Aorta (tissue), 5 donors: ENCODE results near the gene AAMP. TPM values are rescaled to one million over a fixed set of nuclear protein-coding genes. Genes with fewer than 3 reads are reported as not detected.

ENCODE experiments used
- ATAC-seq: fragments of 200-7000 bp; cut with Tn5 transposase; one replicate; pipeline ENCODE4 v1.9.1; 2022; ENCODE audit warnings: moderate library complexity; ENCODE audit not compliant: low FRiP score
- DNase-seq, 2 donors: peaks; one replicate each; pipeline ENCODE4 v3.0.0-alpha.2; 2020
- H3K27ac ChIP-seq, 2 donors: one replicate each; pipeline ENCODE4 v1.5.1; 2013; ENCODE audit warnings: low read length in 2 of 2, mild to moderate bottlenecking in 2 of 2, moderate library complexity in 2 of 2, control low read depth in 1 of 2, inconsistent platforms in 1 of 2, low read depth in 1 of 2
- H3K27me3 ChIP-seq, 2 donors: one replicate each; pipeline ENCODE4 v1.6.1; 2013; ENCODE audit warnings: control low read depth in 1 of 2, low read length in 1 of 2, mild to moderate bottlenecking in 1 of 2, moderate library complexity in 1 of 2; ENCODE audit not compliant: insufficient read depth in 2 of 2, control insufficient read depth in 1 of 2
- H3K36me3 ChIP-seq, 2 donors: one replicate each; pipeline ENCODE4 v1.6.1; 2013; ENCODE audit warnings: control low read depth in 1 of 2, low read length in 1 of 2, mild to moderate bottlenecking in 1 of 2; ENCODE audit not compliant: insufficient read depth in 2 of 2, control insufficient read depth in 1 of 2
- H3K4me1 ChIP-seq, 2 donors: one replicate each; pipeline ENCODE4 v1.6.1; 2013; ENCODE audit warnings: low read length in 2 of 2, control low read depth in 1 of 2, mild to moderate bottlenecking in 1 of 2, moderate library complexity in 1 of 2; ENCODE audit not compliant: insufficient read depth in 2 of 2, control insufficient read depth in 1 of 2
- H3K4me3 ChIP-seq, 2 donors: one replicate each; pipeline ENCODE4 v1.5.1; 2013; ENCODE audit warnings: low read length in 2 of 2, control low read depth in 1 of 2, mild to moderate bottlenecking in 1 of 2
- H3K9me3 ChIP-seq: one replicate; pipeline ENCODE4 v1.6.1; 2013; ENCODE audit warnings: mild to moderate bottlenecking, low read length; ENCODE audit not compliant: control insufficient read depth
- WGBS, 2 donors: extraction: QIAGEN DNeasy Blood & Tissue Kit; methylation state at CpG; one replicate each; pipeline ENCODE4 v1.1.7; 2013; 5-methylcytosine and 5-hydroxymethylcytosine counted together
- intact Hi-C, 2 donors: fragments of 100-400 bp; cut with DNase I; formaldehyde crosslinking; loops; one replicate each; pipeline versions ENCODE4 v1.14.2 to v1.15.0; 2022
- polyA plus RNA-seq, 2 donors: library from polyadenylated mRNA; stranded (reverse); fragments of 200-250 nt; gene quantifications; one replicate each; pipeline ENCODE4 v1.2.3, GENCODE V29; 2013
- total RNA-seq, 2 donors: library from RNA; stranded (reverse); fragmentation: NEBNext Ultra II Directional; extraction: Animal tissue kit (Norgen Biotek cat#: 25700); gene quantifications; one replicate each; pipeline ENCODE4 v1.2.1, GENCODE V29; 2021
- donor health status: healthy with polysubstance abuse.
- donor health status: Bipolar disorder and iron deficiency.
- donor health status: DM: no; HTN: no; CAD: no.
- donor health status: DM: no; HTN: no; CAD: no.
- donor health status: DM: yes; HTN: yes; CAD: no.

The AAMP gene
- total and polyA plus RNA-seq, 4 donors = 50.8 to 80.9 (median 57.0) TPM

DNA sequence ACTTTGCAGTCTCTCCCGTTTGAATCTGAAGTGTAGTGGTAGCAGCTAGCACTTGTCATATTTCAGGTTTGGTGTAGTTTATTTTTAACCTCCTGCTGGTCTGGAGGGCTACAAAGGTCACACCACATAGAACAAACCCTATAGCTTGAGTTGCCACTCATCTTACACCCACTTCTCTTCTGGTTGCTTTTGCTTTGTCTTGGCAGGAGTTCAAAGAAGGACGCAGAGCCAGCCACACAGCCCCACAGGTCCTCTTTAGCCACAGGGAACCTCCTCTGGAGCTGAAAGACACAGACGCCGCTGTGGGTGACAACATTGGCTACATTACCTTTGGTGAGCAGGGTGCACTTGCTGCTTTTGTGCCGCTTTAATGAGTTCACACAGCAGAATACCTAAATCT lies 24.7 kb downstream of the AAMP start:
- no peaks in the 10 kb centered on the region for H3K27me3 ChIP-seq
- H3K4me3 ChIP-seq = no peak overlapping the region
- ATAC-seq (no peak), DNase-seq (no peak)
- 71 to 72% methylated on average over 5 of the region's 5 CpGs for WGBS, 2 donors
- H3K36me3 ChIP-seq = peaks cover 15 to 26% of the 10 kb centered on the region in 2 donors
- H3K4me1 ChIP-seq = peaks cover 0 to 4% of the 10 kb centered on the region in 2 donors
- intact Hi-C loops = no loop called here
- H3K27ac ChIP-seq = no peak overlapping the region
- no peaks in the 10 kb centered on the region for H3K9me3 ChIP-seq

DNA sequence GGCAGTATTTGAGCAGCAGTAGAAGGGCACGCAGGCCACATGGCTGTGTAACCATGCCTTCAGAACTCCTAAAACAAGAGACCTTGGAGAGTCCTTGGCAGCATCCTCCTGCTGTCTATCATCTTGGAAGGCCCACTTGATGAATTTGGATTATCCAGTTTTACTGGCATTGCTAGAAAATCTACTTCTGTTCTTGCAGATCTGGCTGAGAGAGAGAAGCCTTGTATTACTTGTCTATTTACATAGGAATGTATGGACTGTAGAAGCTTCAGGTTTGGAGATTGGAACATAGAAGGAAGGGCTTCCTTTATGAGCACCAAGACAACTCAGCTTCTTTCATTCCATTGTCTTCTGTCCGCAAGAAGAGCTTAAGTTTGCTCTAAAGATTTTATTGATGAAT lies 25.3 kb downstream of the AAMP start:
- Histone ChIP-seq H3K9me3 (no peaks in the 10 kb centered on the region), H3K4me1 (peaks cover 0 to 4% of the 10 kb centered on the region in 2 donors), H3K4me3 (no peak overlapping the region), H3K36me3 (peaks cover 16 to 22% of the 10 kb centered on the region in 2 donors), H3K27me3 (no peaks in the 10 kb centered on the region), H3K27ac (no peak overlapping the region)
- DNase-seq (no peak), ATAC-seq (no peak)
- intact Hi-C loops = no loop called here
- 94 to 97% methylated on average over 2 of the region's 2 CpGs for WGBS, 2 donors

DNA sequence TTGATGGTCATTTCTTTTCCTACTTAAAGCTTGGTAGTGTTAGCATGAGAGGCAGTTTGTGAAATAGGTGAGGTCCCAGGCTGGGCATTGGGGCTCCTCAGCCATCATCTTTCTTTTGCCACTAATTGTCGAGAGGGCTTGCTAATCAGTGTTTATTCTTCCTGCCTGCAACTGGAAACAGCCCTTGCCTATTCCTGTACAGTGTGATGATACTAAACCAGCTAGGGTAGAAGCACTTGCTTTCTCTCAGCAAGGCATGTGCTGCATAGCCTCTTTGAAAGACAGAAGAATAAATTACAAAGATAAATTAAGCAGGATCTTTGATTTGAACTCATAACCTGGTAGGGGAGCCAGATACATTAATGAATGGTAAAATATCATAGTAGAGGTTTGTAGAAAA lies 25.7 kb downstream of the AAMP start:
- WGBS, 2 donors = 70 to 74% methylated on average over 1 of the region's 1 CpG
- no peak for ATAC-seq
- Histone ChIP-seq H3K27ac (no peak overlapping the region), H3K4me3 (no peak overlapping the region), H3K9me3 (no peaks in the 10 kb centered on the region), H3K36me3 (peaks cover 17 to 20% of the 10 kb centered on the region in 2 donors), H3K27me3 (no peaks in the 10 kb centered on the region), H3K4me1 (peaks cover 0 to 4% of the 10 kb centered on the region in 2 donors)
- no peak for DNase-seq
- intact Hi-C loops = no loop called here

DNA sequence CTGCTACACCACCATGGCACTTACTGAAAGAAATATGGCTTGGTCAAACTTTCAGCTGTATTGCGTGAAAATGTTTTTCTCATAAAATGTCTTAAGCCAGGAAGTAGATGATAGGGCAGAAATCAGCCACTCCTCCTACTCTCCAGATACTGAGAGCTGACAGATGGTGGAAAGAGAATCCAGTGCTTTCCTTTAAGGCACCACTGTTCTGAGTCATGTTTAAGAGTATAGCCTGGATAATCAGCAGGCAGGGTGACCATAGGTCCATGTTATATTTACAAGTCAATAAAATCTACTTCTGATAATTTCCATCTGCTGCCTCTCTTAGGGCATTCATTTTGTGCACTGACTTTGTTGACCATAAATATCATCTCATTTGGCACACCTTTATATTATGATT lies 31.1 kb downstream of the AAMP start:
- no peaks in the 10 kb centered on the region for H3K27me3 ChIP-seq
- H3K4me3 ChIP-seq = no peak overlapping the region
- no peaks in the 10 kb centered on the region for H3K9me3 ChIP-seq
- DNase-seq (no peak), ATAC-seq (no peak)
- no peak overlapping the region for H3K27ac ChIP-seq
- H3K36me3 ChIP-seq = peaks cover 14% of the 10 kb centered on the region in 2 donors
- WGBS, 2 donors = 89 to 92% methylated on average over 1 of the region's 1 CpG
- intact Hi-C loops = no loop called here
- H3K4me1 ChIP-seq = peaks cover 0 to 4% of the 10 kb centered on the region in 2 donors

DNA sequence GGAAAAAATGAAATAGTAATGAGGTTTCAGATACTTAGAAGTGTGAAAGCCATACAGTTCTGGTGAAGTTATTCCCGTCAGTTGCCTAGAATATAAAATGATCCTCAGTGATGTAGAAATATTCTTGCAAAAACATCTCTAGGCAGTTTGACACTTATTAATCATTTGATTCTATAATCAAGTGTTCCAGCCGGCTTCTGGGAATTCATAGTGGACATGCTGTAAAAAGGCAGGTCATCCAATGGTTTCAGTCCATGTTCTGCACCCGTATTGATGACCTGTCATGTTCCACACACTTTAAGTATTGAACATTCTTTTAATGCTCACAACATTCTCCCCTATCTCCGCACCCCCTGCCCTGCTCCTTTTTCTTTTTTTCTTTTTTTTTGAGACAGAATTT lies 33.1 kb downstream of the AAMP start:
- H3K36me3 ChIP-seq = peaks cover 14 to 16% of the 10 kb centered on the region in 2 donors
- H3K4me1 ChIP-seq = peaks cover 0 to 2% of the 10 kb centered on the region in 2 donors
- H3K4me3 ChIP-seq = no peak overlapping the region
- ATAC-seq = no peak
- H3K9me3 ChIP-seq = no peaks in the 10 kb centered on the region
- intact Hi-C loops = no loop called here
- WGBS, 2 donors = 83 to 86% methylated on average over 4 of the region's 4 CpGs
- no peak overlapping the region for H3K27ac ChIP-seq
- no peak for DNase-seq
- H3K27me3 ChIP-seq = no peaks in the 10 kb centered on the region

DNA sequence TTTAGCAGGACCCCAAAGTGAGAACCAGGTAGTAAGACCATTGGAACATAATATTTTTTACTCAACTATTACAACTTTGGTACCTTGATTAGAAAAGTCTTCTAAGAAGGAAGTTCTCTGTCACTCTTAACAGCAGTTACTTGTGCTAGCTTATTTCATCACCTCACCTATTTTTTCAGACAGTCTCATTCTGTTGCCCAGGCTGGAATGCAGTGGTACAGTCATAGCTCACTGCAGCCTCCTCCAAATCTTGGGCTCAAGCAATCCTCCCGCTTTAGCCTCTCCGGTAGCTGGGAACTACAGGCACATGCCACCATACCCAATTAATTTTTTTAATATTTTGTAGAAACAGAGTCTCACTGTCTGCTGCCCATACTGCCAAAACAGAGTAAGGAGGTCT lies 34.9 kb downstream of the AAMP start:
- no peaks in the 10 kb centered on the region for H3K9me3 ChIP-seq
- ATAC-seq (no peak), DNase-seq (no peak)
- intact Hi-C loops = no loop called here
- H3K27ac ChIP-seq = no peak overlapping the region
- H3K4me1 ChIP-seq = peaks cover 0 to 5% of the 10 kb centered on the region in 2 donors
- no peak overlapping the region for H3K4me3 ChIP-seq
- H3K27me3 ChIP-seq = no peaks in the 10 kb centered on the region
- WGBS, 2 donors = 96 to 97% methylated on average over 2 of the region's 2 CpGs
- H3K36me3 ChIP-seq = peaks cover 15 to 23% of the 10 kb centered on the region in 2 donors

DNA sequence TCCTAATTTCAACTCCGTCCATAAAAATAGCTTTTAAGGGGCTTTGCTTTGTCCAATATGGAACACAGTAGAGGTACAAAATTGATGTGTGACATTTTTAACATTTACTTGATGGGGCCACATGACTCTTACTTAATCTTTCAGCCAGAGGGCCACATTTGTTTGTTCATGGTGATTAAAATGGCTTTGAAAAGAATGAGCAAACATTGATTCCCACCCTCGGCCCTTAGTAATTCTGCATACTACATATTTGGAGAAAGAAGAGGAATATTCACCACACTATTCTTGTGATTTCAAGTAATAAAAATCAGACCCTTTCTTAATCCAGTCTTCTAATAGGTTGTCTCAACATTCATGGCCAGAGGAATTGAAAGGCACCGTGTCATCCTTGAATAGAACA lies 35.4 kb downstream of the AAMP start:
- H3K9me3 ChIP-seq = no peaks in the 10 kb centered on the region
- ATAC-seq (no peak), DNase-seq (no peak)
- no peak overlapping the region for H3K27ac ChIP-seq
- H3K27me3 ChIP-seq = no peaks in the 10 kb centered on the region
- peaks cover 15 to 21% of the 10 kb centered on the region in 2 donors for H3K36me3 ChIP-seq
- intact Hi-C loops = no loop called here
- peaks cover 0 to 5% of the 10 kb centered on the region in 2 donors for H3K4me1 ChIP-seq
- H3K4me3 ChIP-seq = no peak overlapping the region
- WGBS, 2 donors = 42 to 48% methylated on average over 3 of the region's 3 CpGs

DNA sequence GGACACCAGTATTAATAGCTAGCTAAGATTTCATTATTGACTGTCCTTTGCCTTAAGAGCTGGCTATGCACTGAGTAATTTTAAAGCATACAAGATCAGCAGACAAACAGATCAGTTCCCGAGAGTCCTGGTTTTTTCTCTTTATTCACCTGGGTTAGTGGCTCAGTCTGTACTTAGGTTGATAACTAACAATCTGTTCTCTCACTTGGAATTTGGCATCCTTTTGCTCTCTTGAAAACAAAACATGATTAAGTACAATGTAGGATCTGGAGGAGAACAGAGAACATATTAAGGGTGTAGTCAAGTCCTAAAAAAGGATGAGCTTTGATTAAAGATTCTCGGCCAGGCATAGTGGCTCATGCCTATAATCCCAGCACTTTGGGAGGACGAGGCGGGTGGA lies 36.4 kb downstream of the AAMP start:
- peaks cover 11 to 16% of the 10 kb centered on the region in 2 donors for H3K36me3 ChIP-seq

DNA sequence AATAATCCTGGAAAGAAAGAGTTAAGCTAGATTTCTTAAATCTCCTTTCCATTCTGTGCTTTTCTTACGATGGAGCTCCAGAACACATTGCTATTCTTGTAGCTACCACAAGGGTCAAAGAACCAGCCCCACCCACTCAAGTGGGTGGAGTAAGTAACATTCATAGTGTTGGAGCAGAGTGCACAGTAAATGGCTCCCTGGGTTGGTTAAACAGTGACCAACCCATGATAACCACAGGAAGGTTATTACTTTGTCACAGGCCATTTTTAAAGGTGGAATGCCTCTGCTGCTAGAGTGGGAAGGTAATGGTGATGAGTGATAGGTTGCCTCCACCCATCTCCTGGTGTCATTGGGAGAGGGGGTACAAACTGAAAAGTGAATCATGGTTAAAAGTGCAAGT lies 39.1 kb downstream of the AAMP start:
- intact Hi-C loops = loop anchor here in 1 of 2 donors (2.0 kb wide), 1 partner anchor 14 kb away; the partner anchor contains the start of gene ARPC2
- Histone ChIP-seq H3K27ac (peak overlapping the region; percentile 61 to 67), H3K4me3 (no peak overlapping the region), H3K9me3 (no peaks in the 10 kb centered on the region), H3K36me3 (peaks cover 12 to 16% of the 10 kb centered on the region in 2 donors), H3K27me3 (no peaks in the 10 kb centered on the region), H3K4me1 (peaks cover 5 to 6% of the 10 kb centered on the region in 2 donors)
- no peak for ATAC-seq
- 1 to 4% methylated on average over 1 of the region's 1 CpG for WGBS, 2 donors
- DNase-seq = no peak

More for the DNA sequence above, 36.4 kb downstream of the AAMP start:
- Histone ChIP-seq H3K27ac (no peak overlapping the region), H3K4me1 (peaks cover 3 to 5% of the 10 kb centered on the region in 2 donors), H3K27me3 (no peaks in the 10 kb centered on the region), H3K4me3 (no peak overlapping the region), H3K9me3 (no peaks in the 10 kb centered on the region)
- intact Hi-C loops = no loop called here
- DNase-seq = no peak
- 87 to 89% methylated on average over 4 of the region's 4 CpGs for WGBS, 2 donors
- no peak for ATAC-seq
